CD4-positive, alpha-beta T cell (primary cell): Measurements from ENCODE around the gene SLC10A2. TPM values are rescaled to one million over a fixed set of nuclear protein-coding genes. Genes with fewer than 3 reads are reported as not detected.

ENCODE experiments used
- ATAC-seq: fragments of 200-7000 bp; cut with Tn5 transposase; one replicate; pipeline ENCODE4 v1.10.0; 2022; ENCODE audit warnings: mild to moderate bottlenecking; ENCODE audit not compliant: poor library complexity
- CTCF ChIA-PET: fragments of 350-600 bp; sonication (Branson Sonifier 250); formaldehyde crosslinking; loops from one replicate; lab custom pipeline; 2021; ENCODE audit warnings: antibody characterized with exemption, inconsistent platforms; lab: Charles Lee
- POLR2A ChIA-PET: fragments of 350-600 bp; sonication (Branson Sonifier 250); formaldehyde crosslinking; loops from one replicate; lab custom pipeline; 2021; ENCODE audit warnings: antibody characterized with exemption, inconsistent platforms; lab: Charles Lee
- DNase-seq, 14 experiments: peaks; one replicate each; pipeline ENCODE4 v3.0.0-alpha.2; 2013 to 2020; ENCODE audit warnings: mixed read lengths in 2 of 14
- H3K27ac ChIP-seq, 2 donors: one replicate each; pipeline versions ENCODE4 v1.5.1 to v1.7.0; 2013; ENCODE audit warnings: low read length in 2 of 2, low read depth in 1 of 2, mild to moderate bottlenecking in 1 of 2
- H3K27me3 ChIP-seq, 2 experiments: 1 replicate in 1 of 2; 2 replicates in 1 of 2; pipeline versions ENCODE4 v1.6.1 to v1.7.0; 2013; ENCODE audit warnings: low read length in 2 of 2, control low read depth in 1 of 2, mild to moderate bottlenecking in 1 of 2, moderate library complexity in 1 of 2; ENCODE audit not compliant: insufficient read depth in 2 of 2, control insufficient read depth in 1 of 2
- H3K36me3 ChIP-seq: one replicate; pipeline ENCODE4 v1.6.1; 2013; ENCODE audit warnings: low read length, control low read depth; ENCODE audit not compliant: insufficient read depth
- H3K4me1 ChIP-seq: one replicate; pipeline ENCODE4 v1.6.1; 2013; ENCODE audit warnings: low read length, control low read depth; ENCODE audit not compliant: insufficient read depth
- H3K4me3 ChIP-seq: one replicate; pipeline ENCODE4 v1.5.1; 2013; ENCODE audit warnings: mild to moderate bottlenecking, low read length, moderate library complexity
- H3K9me3 ChIP-seq, 2 experiments: 1 replicate in 1 of 2; 2 replicates in 1 of 2; pipeline versions ENCODE4 v1.6.1 to v1.7.0; 2013; ENCODE audit warnings: low read length in 2 of 2, mild to moderate bottlenecking in 2 of 2, control low read depth in 1 of 2, moderate library complexity in 1 of 2; ENCODE audit not compliant: control insufficient read depth in 1 of 2, insufficient read depth in 1 of 2
- H3K27ac Mint-ChIP-seq: one replicate; pipeline ENCODE4 v1.8.0; 2020; ENCODE audit warnings: mixed read lengths
- H3K27me3 Mint-ChIP-seq: one replicate; pipeline ENCODE4 v1.8.0; 2021; ENCODE audit warnings: mixed read lengths
- H3K36me3 Mint-ChIP-seq: one replicate; pipeline ENCODE4 v1.8.0; 2021; ENCODE audit warnings: low read depth, mixed read lengths
- H3K4me1 Mint-ChIP-seq: one replicate; pipeline ENCODE4 v1.8.0; 2021; ENCODE audit warnings: low read depth, mixed read lengths
- H3K4me3 Mint-ChIP-seq: one replicate; pipeline ENCODE4 v1.8.0; 2020; ENCODE audit warnings: mild to moderate bottlenecking, mixed read lengths
- H3K9me3 Mint-ChIP-seq: one replicate; pipeline ENCODE4 v1.8.0; 2020; ENCODE audit warnings: mixed read lengths
- intact Hi-C, 2 experiments: fragments of 100-400 bp; cut with DNase I in 1 of 2; cut with micrococcal nuclease in 1 of 2; formaldehyde crosslinking; loops; one replicate each; pipeline versions ENCODE4 v1.15.1 to v1.9.0; 2023 to 2025; cut with DNase I, micrococcal nuclease
- total RNA-seq, 174 experiments: library from RNA in 2 of 174; stranded (reverse) in 2 of 174; gene quantifications; one replicate each; pipeline ENCODE4 v1.2.3 and lab custom pipeline; 2021 to 2026
- TF ChIP-seq, protein P1 (sequence below): fragments of 200-600 bp; IDR thresholded peaks from one replicate; pipeline ENCODE4 v1.8.0; 2022; ENCODE audit warnings: antibody characterized with exemption, mild to moderate bottlenecking

Gene SLC10A2
- total RNA-seq, 2 experiments from 2014 or later: not detected

DNA sequence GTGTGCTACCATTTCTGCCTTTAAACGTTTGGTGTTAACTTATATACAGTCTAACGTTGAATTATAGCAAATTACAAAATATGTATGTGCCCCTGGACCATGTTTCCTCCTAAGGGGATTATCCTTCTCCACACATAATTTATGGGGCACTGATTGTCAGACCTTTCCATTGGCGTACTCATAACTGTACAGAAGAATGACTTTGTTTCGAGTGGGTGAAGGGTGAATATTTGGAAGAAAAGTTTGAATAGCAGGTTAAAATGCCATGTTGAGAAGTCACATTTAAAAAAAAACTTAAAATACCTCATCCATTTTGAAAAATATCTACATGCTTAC lies 58.8 kb downstream of the SLC10A2 start:
- H3K36me3 Mint-ChIP-seq: no peaks in the 10 kb centered on the region
- intact Hi-C loops: no loop called here
- H3K4me3 Mint-ChIP-seq: no peak overlapping the region
- no peaks in the 10 kb centered on the region for H3K4me1 ChIP-seq
- ATAC-seq: no peak
- DNase-seq: no peak
- H3K27ac ChIP-seq: no peak overlapping the region
- no peaks in the 10 kb centered on the region for H3K9me3 ChIP-seq
- H3K27me3 ChIP-seq: no peaks in the 10 kb centered on the region
- no peaks in the 10 kb centered on the region for H3K9me3 Mint-ChIP-seq
- TF ChIP-seq, protein P1, sequence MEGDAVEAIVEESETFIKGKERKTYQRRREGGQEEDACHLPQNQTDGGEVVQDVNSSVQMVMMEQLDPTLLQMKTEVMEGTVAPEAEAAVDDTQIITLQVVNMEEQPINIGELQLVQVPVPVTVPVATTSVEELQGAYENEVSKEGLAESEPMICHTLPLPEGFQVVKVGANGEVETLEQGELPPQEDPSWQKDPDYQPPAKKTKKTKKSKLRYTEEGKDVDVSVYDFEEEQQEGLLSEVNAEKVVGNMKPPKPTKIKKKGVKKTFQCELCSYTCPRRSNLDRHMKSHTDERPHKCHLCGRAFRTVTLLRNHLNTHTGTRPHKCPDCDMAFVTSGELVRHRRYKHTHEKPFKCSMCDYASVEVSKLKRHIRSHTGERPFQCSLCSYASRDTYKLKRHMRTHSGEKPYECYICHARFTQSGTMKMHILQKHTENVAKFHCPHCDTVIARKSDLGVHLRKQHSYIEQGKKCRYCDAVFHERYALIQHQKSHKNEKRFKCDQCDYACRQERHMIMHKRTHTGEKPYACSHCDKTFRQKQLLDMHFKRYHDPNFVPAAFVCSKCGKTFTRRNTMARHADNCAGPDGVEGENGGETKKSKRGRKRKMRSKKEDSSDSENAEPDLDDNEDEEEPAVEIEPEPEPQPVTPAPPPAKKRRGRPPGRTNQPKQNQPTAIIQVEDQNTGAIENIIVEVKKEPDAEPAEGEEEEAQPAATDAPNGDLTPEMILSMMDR: no peak
- POLR2A ChIA-PET: no interaction called here
- no peak overlapping the region for H3K4me3 ChIP-seq
- CTCF ChIA-PET: no interaction called here
- no peaks in the 10 kb centered on the region for H3K4me1 Mint-ChIP-seq
- no peaks in the 10 kb centered on the region for H3K27me3 Mint-ChIP-seq
- no peak overlapping the region for H3K27ac Mint-ChIP-seq
- no peaks in the 10 kb centered on the region for H3K36me3 ChIP-seq

DNA sequence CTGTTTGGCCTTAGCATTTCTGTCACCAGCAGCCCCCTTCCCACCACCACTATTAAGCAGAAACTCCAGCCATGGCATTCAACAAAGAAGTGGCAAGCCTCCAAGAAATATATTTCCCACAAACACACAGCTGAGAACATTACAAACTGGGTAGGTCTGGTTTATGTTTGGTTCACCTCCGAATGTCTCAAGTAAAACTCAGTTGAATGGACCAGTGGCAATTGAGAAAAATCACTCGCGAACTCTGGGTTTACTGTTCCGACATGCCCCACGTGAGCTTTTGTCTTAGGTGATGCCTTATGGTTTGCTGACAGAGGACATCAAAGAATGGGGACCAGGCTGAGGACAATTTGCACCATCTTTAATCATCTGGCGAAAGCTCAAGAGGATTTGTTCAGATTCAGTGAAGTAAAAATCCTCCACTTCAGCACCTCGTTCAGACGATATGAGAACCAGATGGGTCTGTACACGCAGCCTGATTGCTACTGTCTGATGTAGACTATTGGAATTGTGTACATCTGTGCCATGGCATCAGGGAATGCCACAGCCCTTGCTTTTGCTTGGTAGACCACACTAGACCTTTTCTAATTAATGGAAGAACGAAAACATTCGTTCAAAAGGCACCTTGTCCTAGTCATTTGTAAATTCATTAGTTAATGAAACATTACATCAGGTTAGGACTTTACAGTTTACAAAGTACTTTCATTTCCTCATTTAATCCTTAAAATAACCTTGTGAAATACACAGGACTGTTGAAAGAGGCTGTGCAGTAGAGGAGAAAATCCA lies 59.4 kb downstream of the SLC10A2 start:
- Histone ChIP-seq H3K9me3 (no peaks in the 10 kb centered on the region), H3K4me3 (no peak overlapping the region), H3K27me3 (no peaks in the 10 kb centered on the region), H3K27ac (no peak overlapping the region), H3K4me1 (no peaks in the 10 kb centered on the region), H3K36me3 (no peaks in the 10 kb centered on the region)
- CTCF ChIA-PET: no interaction called here
- DNase-seq: no peak
- intact Hi-C loops: no loop called here
- TF ChIP-seq, protein P1: no peak
- Mint-ChIP-seq H3K4me1 (no peaks in the 10 kb centered on the region), H3K36me3 (no peaks in the 10 kb centered on the region), H3K27ac (no peak overlapping the region), H3K9me3 (no peaks in the 10 kb centered on the region), H3K4me3 (no peak overlapping the region), H3K27me3 (no peaks in the 10 kb centered on the region)
- ATAC-seq: no peak
- POLR2A ChIA-PET: no interaction called here

DNA sequence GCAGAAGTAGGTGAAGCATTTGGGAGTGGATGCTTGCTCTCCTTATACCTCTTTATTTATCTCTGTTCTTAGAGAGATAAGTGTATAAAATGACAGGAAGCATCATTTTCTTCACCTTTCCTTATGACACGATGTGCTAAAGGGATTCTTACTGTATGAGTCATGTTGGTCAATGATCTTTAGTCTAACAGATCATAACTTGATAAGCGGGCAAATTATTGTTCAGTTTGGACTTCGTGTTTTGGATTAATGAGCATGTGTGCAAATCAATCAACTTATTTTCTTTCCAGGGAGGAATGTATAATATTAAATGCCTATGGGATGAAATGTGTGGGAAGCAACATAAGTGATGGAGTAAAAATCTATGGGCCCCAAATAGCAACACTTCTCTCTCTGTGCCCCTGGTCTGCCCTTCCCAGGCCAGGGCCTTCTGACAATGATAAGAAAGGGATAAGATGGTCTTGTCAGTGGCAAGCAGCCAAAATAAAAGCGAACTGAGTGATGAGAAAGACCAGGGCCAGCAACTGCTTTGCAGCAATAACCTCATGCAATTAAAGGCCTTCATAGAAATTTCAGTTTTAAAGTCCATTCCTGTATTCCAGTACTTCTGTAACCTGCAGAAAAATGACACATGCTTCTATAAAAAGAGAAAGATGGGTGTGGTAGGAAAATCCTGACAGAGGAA lies 61.4 kb downstream of the SLC10A2 start:
- no peak for ATAC-seq
- Mint-ChIP-seq H3K36me3 (no peaks in the 10 kb centered on the region), H3K4me3 (no peak overlapping the region), H3K27ac (no peak overlapping the region), H3K4me1 (no peaks in the 10 kb centered on the region), H3K9me3 (no peaks in the 10 kb centered on the region), H3K27me3 (no peaks in the 10 kb centered on the region)
- TF ChIP-seq, protein P1: no peak
- no peaks in the 10 kb centered on the region for H3K27me3 ChIP-seq
- DNase-seq: no peak
- intact Hi-C loops: no loop called here
- H3K9me3 ChIP-seq: no peaks in the 10 kb centered on the region
- POLR2A ChIA-PET: no interaction called here
- no peak overlapping the region for H3K4me3 ChIP-seq
- H3K4me1 ChIP-seq: no peaks in the 10 kb centered on the region
- H3K36me3 ChIP-seq: no peaks in the 10 kb centered on the region
- H3K27ac ChIP-seq: no peak overlapping the region
- CTCF ChIA-PET: no interaction called here
